GM19328 (cell line): Measurements from ENCODE around the gene C13orf46.

Experiments
- ATAC-seq: cut with Tn5 transposase; IDR thresholded peaks from one replicate; pipeline ENCODE4 v1.9.1; 2021; ENCODE audit warnings: mild to moderate bottlenecking, moderate library complexity; ENCODE audit not compliant: unreplicated experiment

The C13orf46 gene

GRCh38 chr13:113941571-113942191 is 32.2 kb downstream of the C13orf46 start:
- ATAC-seq = no peak

GRCh38 chr13:113939944-113940297 is 34.0 kb downstream of the C13orf46 start:
- ATAC-seq = no peak

- ATAC-seq = no peak
Observed at GRCh38 chr13:113939129-113939943, 34.5 kb downstream of the C13orf46 start.

GRCh38 chr13:113938716-113939115 is 35.2 kb downstream of the C13orf46 start:
- no peak for ATAC-seq

GRCh38 chr13:113938246-113938645 is 35.6 kb downstream of the C13orf46 start:
- no peak for ATAC-seq

- no peak for ATAC-seq
Observed at GRCh38 chr13:113937527-113938180, 36.2 kb downstream of the C13orf46 start.

GRCh38 chr13:113937073-113937472 is 36.8 kb downstream of the C13orf46 start:
- ATAC-seq = no peak

- ATAC-seq = no peak
Observed at GRCh38 chr13:113936166-113936965, 37.5 kb downstream of the C13orf46 start.

- ATAC-seq = no peak
Observed at GRCh38 chr13:113935001-113935844, 38.7 kb downstream of the C13orf46 start.

GRCh38 chr13:113934576-113934975 is 39.3 kb downstream of the C13orf46 start:
- no peak for ATAC-seq

GRCh38 chr13:113933901-113934300 is 40.0 kb downstream of the C13orf46 start:
- no peak for ATAC-seq

- ATAC-seq = no peak
Observed at GRCh38 chr13:113931841-113932459, 41.9 kb downstream of the C13orf46 start.

- ATAC-seq = no peak
Observed at GRCh38 chr13:113930671-113931637, 42.9 kb downstream of the C13orf46 start.

GRCh38 chr13:113929628-113930615 is 44.0 kb downstream of the C13orf46 start:
- ATAC-seq = no peak

GRCh38 chr13:113928685-113929627 is 44.9 kb downstream of the C13orf46 start:
- ATAC-seq = no peak
